T47D (cell line): ENCODE data around the gene LDLRAD4.
A peak's percentile ranks its signal among the peaks of the same experiment; 100 is the strongest.

Source experiments
- DNase-seq, 2 experiments: peaks; one replicate each; pipeline versions ENCODE4 v3.0.0 to v3.0.0-alpha.2; 2011 to 2012; ENCODE audit warnings: low read depth in 1 of 2, low spot score in 1 of 2
- JUND ChIP-seq: IDR thresholded peaks from 2 replicates; pipeline ENCODE4 v1.6.1; 2012; ENCODE audit warnings: low read depth
- in situ Hi-C: cut with HindIII; loops from 2 replicates; pipeline ENCODE4 v1.10.0; 2016; ENCODE audit warnings: low sequenced_read_pairs, low pct_unique_long_range_greater_than_20kb

Gene LDLRAD4

DNA sequence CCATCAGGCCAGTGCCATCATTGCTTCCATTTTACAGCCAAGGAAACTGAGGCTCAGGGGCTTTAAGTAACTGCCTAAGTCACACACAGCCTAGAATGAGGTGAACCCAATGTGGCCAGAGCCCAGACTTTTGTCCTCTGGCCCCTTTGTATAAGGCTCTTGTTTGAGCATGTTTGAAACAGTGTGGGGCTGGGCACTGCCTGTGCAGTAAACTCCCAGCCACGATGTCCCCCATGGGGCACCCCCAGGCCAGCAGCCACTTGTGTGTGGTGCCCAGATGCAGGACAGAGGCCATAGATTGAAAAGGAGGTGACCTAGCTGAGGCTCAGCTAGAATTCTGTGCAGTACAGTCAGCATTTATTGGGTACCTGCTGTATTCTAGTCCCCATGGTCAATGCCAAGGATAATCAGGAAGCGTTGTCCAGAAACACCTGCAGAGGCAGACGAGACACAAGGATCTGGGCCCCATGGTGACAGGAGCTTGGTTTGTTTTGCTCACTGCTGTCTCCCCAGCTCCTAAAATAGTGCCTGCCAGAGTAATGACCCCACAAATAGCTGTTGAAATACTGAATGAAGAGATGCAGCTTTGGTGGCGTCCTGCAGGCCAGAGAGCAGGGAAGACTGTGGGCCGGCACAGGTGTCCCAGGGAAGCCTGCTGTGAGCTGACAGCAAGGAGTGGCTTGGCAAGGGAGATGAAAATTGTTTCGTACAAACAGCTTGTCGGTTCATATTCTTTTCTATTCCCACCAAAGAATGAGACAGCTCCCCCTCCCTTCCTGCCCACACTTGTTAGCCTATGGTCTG, 160.7 kb downstream of the LDLRAD4 start:
- in situ Hi-C loops: no loop called here
- no peak for TF ChIP-seq JUND
- DNase-seq: no peak

DNA sequence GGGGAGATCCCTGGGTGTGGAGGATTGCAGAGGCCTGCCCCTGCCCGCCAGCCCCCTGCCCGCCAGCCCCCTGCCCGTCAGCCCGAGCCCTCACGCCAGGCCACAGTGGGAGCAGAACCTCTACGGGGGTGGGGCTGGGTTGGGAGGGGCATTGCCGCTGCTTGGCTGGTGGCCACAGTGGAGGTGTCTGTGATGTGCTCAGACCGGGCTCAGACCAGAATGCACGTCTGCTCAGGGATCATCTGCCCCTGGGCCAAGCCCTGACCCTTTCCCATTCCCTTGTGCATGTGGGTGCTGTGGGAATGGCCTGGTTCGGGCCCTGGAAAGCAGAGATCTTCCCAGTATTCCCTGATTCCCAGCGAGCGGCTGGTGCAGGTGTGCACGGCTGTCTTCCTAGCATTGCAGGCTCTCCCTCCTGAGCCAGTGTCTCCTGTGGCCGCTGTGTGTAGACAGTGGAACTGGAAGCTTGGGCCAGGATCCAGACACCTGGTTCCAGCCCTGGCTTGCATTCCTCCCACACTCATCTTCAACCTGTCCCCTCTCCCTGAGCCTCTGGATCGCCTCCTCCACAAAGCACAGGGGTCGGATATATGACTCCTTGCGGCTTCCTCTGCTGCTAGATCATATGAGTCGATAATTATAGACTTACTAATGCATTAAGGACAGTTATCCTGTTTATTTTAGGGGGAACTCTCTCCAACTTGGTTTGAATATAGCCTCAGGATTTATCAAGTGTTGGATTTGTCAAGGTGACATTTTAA, 161.6 kb downstream of the LDLRAD4 start:
- DNase-seq: peak in 1 of 2 experiments; percentile 16
- no peak for TF ChIP-seq JUND
- in situ Hi-C loops: no loop called here

DNA sequence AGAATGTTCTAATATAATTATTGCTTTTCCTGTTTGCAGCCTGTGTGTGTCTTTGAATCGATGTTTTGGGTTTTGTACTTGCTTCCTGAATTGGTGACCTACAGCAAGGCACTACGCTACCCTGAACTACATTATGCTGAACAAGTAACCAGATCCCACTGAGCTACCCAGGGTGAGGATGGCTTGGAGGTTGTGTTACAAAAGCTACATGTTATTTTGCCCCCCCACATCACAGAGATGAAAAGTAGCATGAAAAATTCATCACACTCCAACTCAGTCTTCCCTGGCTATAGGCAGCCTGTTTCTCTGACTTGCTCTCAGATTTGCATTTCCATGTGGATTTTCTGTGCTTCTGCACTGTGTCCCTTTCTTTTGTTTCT, 162.1 kb downstream of the LDLRAD4 start:
- in situ Hi-C loops: no loop called here
- no peak for TF ChIP-seq JUND
- DNase-seq: no peak

GRCh38 chr18:13381331-13381730, 162.8 kb downstream of the LDLRAD4 start:
- no peak for TF ChIP-seq JUND
- DNase-seq: no peak
- in situ Hi-C loops: no loop called here

DNA sequence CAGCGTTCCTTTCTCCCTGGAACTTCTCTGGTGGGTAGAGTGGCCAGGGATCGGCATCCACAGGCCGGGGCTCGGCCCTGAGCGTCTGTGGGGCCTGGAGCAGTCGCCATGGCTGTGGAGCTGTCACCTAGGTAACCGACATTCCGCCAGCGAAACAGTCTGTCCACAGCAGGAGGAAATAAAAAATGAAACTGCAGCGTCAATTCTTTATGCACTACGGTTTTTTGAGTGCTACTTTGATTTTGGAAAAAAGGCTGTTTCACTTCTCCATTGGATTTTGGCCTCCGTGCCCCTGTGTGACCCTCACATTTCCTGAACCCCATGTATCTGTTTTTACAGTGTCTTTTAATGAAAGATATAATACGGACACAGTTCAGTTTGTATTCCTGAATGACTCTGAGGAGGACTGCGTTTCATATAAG, 163.4 kb downstream of the LDLRAD4 start:
- no peak for DNase-seq
- in situ Hi-C loops: no loop called here
- TF ChIP-seq JUND: no peak

GRCh38 chr18:13382366-13382953, 163.9 kb downstream of the LDLRAD4 start:
- TF ChIP-seq JUND: no peak
- peak in 1 of 2 experiments; percentile 4 for DNase-seq
- in situ Hi-C loops: no loop called here

- no peak for DNase-seq
- no peak for TF ChIP-seq JUND
- in situ Hi-C loops: no loop called here
Measured at GRCh38 chr18:13382954-13383827, 164.6 kb downstream of the LDLRAD4 start.

- no peak for DNase-seq
- in situ Hi-C loops: no loop called here
- no peak for TF ChIP-seq JUND
Measured at GRCh38 chr18:13386891-13387801, 168.6 kb downstream of the LDLRAD4 start.

DNA sequence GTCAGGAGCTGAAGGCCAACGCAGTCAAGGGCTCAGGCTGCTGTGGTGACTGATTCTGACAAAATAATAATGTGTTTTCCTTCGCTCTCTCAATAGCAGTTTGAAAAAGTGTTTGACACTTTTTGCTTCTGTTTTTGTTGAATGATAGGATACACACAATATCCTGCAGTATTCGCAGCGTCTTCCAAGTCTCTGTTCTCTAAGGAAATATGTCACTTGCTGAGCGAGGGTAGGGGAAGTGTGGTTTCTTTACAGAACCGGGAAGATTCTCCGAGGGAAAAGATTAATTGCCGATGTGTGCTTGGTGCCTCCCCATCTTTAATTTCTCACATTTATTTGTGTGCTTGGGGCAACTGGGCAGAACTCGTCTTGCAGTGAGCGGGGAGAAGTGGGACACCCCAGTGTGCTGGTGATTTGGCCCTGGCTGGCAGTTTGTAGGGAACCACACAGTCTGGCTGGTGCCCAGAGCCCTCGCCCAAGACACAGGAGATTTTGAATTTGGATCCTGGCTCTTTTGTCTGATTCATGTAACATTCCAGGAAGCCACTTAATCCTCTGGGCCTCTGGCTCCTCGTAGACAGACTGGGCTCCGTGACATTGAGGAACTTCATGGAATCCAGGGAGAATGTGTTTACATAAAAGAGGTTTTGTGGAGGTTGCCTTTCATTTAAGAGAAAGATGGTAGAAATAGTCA, 169.4 kb downstream of the LDLRAD4 start:
- no peak for DNase-seq
- TF ChIP-seq JUND: no peak
- in situ Hi-C loops: no loop called here

- in situ Hi-C loops: no loop called here
- no peak for TF ChIP-seq JUND
Measured at GRCh38 chr18:13388586-13389490, 170.3 kb downstream of the LDLRAD4 start.

More at GRCh38 chr18:13388586-13389490, 170.3 kb downstream of the LDLRAD4 start:
- no peak for DNase-seq
